Central memory CD8-positive, alpha-beta T cell (primary cell): ENCODE data around the gene ABCA1.

Source experiments
- ATAC-seq: fragments of 150-1000 bp; cut with Tn5 transposase; replicated peaks from 2 replicates; pipeline ENCODE4 v1.10.0; 2022; ENCODE audit warnings: mild to moderate bottlenecking, moderate FRiP score, moderate number of reproducible peaks; ENCODE audit not compliant: poor library complexity, severe bottlenecking; ENCODE audit errors: extremely low read depth
- DNase-seq, 2 donors: peaks; one replicate each; pipeline ENCODE4 v3.0.0; 2021; ENCODE audit warnings: low spot score in 2 of 2
- H3K27ac Mint-ChIP-seq: one replicate; pipeline ENCODE4 v1.8.0; 2022; ENCODE audit warnings: low read depth, mild to moderate bottlenecking, moderate library complexity, mixed read lengths
- H3K27me3 Mint-ChIP-seq: one replicate; pipeline ENCODE4 v1.8.0; 2022; ENCODE audit warnings: mixed read lengths
- H3K36me3 Mint-ChIP-seq: one replicate; pipeline ENCODE4 v1.8.0; 2022; ENCODE audit warnings: mild to moderate bottlenecking, moderate library complexity, mixed read lengths; ENCODE audit not compliant: insufficient read depth
- H3K4me1 Mint-ChIP-seq: one replicate; pipeline ENCODE4 v1.8.0; 2022; ENCODE audit warnings: mixed read lengths
- H3K4me3 Mint-ChIP-seq: one replicate; pipeline ENCODE4 v1.8.0; 2022; ENCODE audit warnings: mild to moderate bottlenecking, moderate library complexity, mixed read lengths
- H3K9me3 Mint-ChIP-seq: one replicate; pipeline ENCODE4 v1.8.0; 2022; ENCODE audit warnings: mixed read lengths

The ABCA1 gene

GRCh38 chr9:104871961-104872527, 55.9 kb downstream of the ABCA1 start:
- peaks cover 14% of the 10 kb centered on the region for H3K27me3 Mint-ChIP-seq
- no peak for ATAC-seq
- H3K9me3 Mint-ChIP-seq = no peaks in the 10 kb centered on the region
- no peak overlapping the region for H3K27ac Mint-ChIP-seq
- DNase-seq = no peak
- H3K36me3 Mint-ChIP-seq = no peaks in the 10 kb centered on the region
- H3K4me3 Mint-ChIP-seq = no peak overlapping the region
- H3K4me1 Mint-ChIP-seq = no peaks in the 10 kb centered on the region

- Mint-ChIP-seq H3K27ac (no peak overlapping the region), H3K4me3 (no peak overlapping the region), H3K9me3 (no peaks in the 10 kb centered on the region), H3K27me3 (peaks cover 25% of the 10 kb centered on the region), H3K36me3 (no peaks in the 10 kb centered on the region), H3K4me1 (no peaks in the 10 kb centered on the region)
- ATAC-seq = no peak
- no peak for DNase-seq
These were observed 58.1 kb downstream of the ABCA1 start for GRCh38 chr9:104869811-104870210.

GRCh38 chr9:104868687-104869404, 59.1 kb downstream of the ABCA1 start:
- Mint-ChIP-seq H3K4me1 (no peaks in the 10 kb centered on the region), H3K27me3 (peaks cover 25% of the 10 kb centered on the region), H3K9me3 (no peaks in the 10 kb centered on the region), H3K36me3 (no peaks in the 10 kb centered on the region), H3K27ac (peak overlapping the region; percentile 68), H3K4me3 (no peak overlapping the region)
- DNase-seq (no peak), ATAC-seq (peak; percentile 28)

DNA sequence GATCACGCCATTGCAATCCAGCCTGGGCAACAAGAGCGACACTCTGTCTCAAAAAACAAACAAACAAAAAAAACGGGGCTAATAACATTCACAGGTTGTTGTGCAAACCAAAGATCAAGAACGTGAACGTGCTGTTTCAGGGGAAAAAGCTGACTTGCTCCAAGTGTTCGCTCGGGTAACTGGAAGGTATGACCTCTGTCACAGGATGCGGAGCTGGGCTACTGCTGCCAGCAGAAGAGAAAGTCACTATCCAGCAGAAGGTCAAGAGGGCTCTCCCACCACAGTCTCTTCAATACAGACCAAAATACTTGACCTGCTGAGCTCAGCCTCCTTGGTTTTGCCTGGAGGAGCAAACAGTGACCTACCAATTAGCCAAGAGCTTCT, 59.7 kb downstream of the ABCA1 start:
- DNase-seq = no peak
- H3K4me1 Mint-ChIP-seq = no peaks in the 10 kb centered on the region
- peak overlapping the region; percentile 68 for H3K27ac Mint-ChIP-seq
- ATAC-seq = no peak
- no peaks in the 10 kb centered on the region for H3K36me3 Mint-ChIP-seq
- no peak overlapping the region for H3K4me3 Mint-ChIP-seq
- H3K27me3 Mint-ChIP-seq = peaks cover 25% of the 10 kb centered on the region
- H3K9me3 Mint-ChIP-seq = no peaks in the 10 kb centered on the region

- DNase-seq (no peak), ATAC-seq (no peak)
- Mint-ChIP-seq H3K4me1 (no peaks in the 10 kb centered on the region), H3K27ac (no peak overlapping the region), H3K27me3 (peaks cover 25% of the 10 kb centered on the region), H3K9me3 (no peaks in the 10 kb centered on the region), H3K4me3 (no peak overlapping the region), H3K36me3 (no peaks in the 10 kb centered on the region)
These were observed 61.8 kb downstream of the ABCA1 start for GRCh38 chr9:104866191-104866590.

- no peaks in the 10 kb centered on the region for H3K9me3 Mint-ChIP-seq
- no peaks in the 10 kb centered on the region for H3K4me1 Mint-ChIP-seq
- H3K27me3 Mint-ChIP-seq = peaks cover 25% of the 10 kb centered on the region
- H3K36me3 Mint-ChIP-seq = no peaks in the 10 kb centered on the region
- DNase-seq = no peak
- no peak overlapping the region for H3K4me3 Mint-ChIP-seq
- no peak overlapping the region for H3K27ac Mint-ChIP-seq
- no peak for ATAC-seq
These were observed 63.3 kb downstream of the ABCA1 start for GRCh38 chr9:104864675-104865104.

- Mint-ChIP-seq H3K4me1 (no peaks in the 10 kb centered on the region), H3K27me3 (peaks cover 18% of the 10 kb centered on the region), H3K27ac (no peak overlapping the region), H3K36me3 (no peaks in the 10 kb centered on the region), H3K9me3 (no peaks in the 10 kb centered on the region), H3K4me3 (no peak overlapping the region)
- ATAC-seq (peak; percentile 71), DNase-seq (peak in 1 of 2 donors; percentile 38)
These were observed 64.6 kb downstream of the ABCA1 start for GRCh38 chr9:104863180-104863883.

- DNase-seq = no peak
- H3K27ac Mint-ChIP-seq = no peak overlapping the region
- H3K4me3 Mint-ChIP-seq = no peak overlapping the region
- no peaks in the 10 kb centered on the region for H3K4me1 Mint-ChIP-seq
- H3K36me3 Mint-ChIP-seq = no peaks in the 10 kb centered on the region
- H3K9me3 Mint-ChIP-seq = no peaks in the 10 kb centered on the region
- ATAC-seq = no peak
- peaks cover 5% of the 10 kb centered on the region for H3K27me3 Mint-ChIP-seq
These were observed 66.6 kb downstream of the ABCA1 start for GRCh38 chr9:104861397-104861796.

- H3K27ac Mint-ChIP-seq = no peak overlapping the region
- DNase-seq = no peak
- H3K36me3 Mint-ChIP-seq = no peaks in the 10 kb centered on the region
- H3K9me3 Mint-ChIP-seq = no peaks in the 10 kb centered on the region
- H3K27me3 Mint-ChIP-seq = no peaks in the 10 kb centered on the region
- H3K4me3 Mint-ChIP-seq = no peak overlapping the region
- no peaks in the 10 kb centered on the region for H3K4me1 Mint-ChIP-seq
- no peak for ATAC-seq
These were observed 67.7 kb downstream of the ABCA1 start for GRCh38 chr9:104860263-104860662.

GRCh38 chr9:104858846-104859245, 69.1 kb downstream of the ABCA1 start:
- Mint-ChIP-seq H3K27me3 (peaks cover 13% of the 10 kb centered on the region), H3K36me3 (no peaks in the 10 kb centered on the region), H3K4me1 (no peaks in the 10 kb centered on the region), H3K4me3 (no peak overlapping the region), H3K27ac (no peak overlapping the region), H3K9me3 (no peaks in the 10 kb centered on the region)
- ATAC-seq (no peak), DNase-seq (no peak)

DNA sequence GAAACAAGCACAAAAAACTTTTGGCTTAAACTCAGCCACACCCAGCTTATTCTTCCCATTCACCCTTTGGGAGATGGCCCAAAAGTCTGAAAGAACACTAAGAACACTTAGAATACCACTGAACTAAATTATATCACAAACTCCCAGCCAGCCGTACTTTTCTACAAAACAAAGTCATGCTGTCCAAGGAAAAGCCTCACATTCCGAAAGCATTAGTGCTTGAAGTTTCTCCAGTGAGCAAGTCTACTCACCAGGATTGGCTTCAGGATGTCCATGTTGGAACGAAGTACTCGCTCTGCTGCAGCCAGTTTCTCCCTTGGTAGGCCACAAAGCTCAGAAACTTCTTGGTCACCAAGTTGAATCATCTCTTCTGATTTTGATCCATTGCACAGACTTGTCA, 69.7 kb downstream of the ABCA1 start:
- DNase-seq = no peak
- H3K36me3 Mint-ChIP-seq = no peaks in the 10 kb centered on the region
- H3K27me3 Mint-ChIP-seq = peaks cover 19% of the 10 kb centered on the region
- no peak overlapping the region for H3K27ac Mint-ChIP-seq
- H3K9me3 Mint-ChIP-seq = no peaks in the 10 kb centered on the region
- H3K4me1 Mint-ChIP-seq = no peaks in the 10 kb centered on the region
- ATAC-seq = no peak
- H3K4me3 Mint-ChIP-seq = no peak overlapping the region

DNA sequence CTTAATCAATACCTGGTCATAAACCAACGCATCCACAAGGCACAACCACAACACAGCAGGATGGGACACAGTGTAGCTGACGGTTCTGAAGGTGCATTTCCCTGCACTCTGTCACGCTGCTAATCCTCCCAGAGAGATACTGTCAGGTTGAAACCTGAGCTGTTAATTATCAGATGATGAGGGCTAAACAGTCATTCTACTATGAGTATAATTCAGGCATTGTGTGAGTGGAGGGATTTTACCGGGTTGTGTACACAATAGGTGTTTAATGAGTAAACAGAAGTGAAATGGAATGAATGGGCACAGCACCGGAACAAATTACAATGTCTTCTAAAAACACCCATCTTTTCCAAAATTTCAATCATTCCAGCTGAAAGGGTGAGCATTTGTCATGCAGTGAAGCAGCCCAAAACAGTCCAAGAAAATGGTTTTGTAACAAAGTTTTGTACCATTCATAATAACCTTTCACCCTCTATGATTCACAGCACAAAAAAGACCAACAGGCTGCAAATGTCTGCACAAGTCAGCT, 71.5 kb downstream of the ABCA1 start:
- no peak for ATAC-seq
- H3K9me3 Mint-ChIP-seq = no peaks in the 10 kb centered on the region
- no peak overlapping the region for H3K27ac Mint-ChIP-seq
- H3K4me3 Mint-ChIP-seq = no peak overlapping the region
- H3K36me3 Mint-ChIP-seq = no peaks in the 10 kb centered on the region
- H3K27me3 Mint-ChIP-seq = peaks cover 35% of the 10 kb centered on the region
- no peaks in the 10 kb centered on the region for H3K4me1 Mint-ChIP-seq
- DNase-seq = no peak

DNA sequence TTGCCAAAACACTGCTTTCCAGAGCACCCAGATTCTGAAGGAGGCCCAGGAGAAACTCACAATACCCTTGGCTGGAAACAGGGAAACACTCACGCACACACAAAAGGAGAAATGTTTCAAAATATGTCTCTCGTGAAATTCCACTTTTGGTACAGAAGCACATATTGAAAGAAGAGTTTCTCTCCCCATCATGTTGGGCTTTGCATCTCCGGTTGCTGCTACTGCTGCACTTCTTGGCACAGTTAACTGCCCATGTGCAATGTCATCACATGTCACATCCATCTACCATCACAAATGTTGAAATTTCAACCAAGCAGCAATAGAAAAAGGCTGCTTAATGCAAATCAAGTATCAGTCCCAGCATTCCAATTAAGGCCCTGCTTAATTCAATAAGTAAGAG, 72.1 kb downstream of the ABCA1 start:
- H3K27ac Mint-ChIP-seq = no peak overlapping the region
- peaks cover 42% of the 10 kb centered on the region for H3K27me3 Mint-ChIP-seq
- H3K9me3 Mint-ChIP-seq = no peaks in the 10 kb centered on the region
- no peak overlapping the region for H3K4me3 Mint-ChIP-seq
- ATAC-seq (no peak), DNase-seq (no peak)
- no peaks in the 10 kb centered on the region for H3K36me3 Mint-ChIP-seq
- H3K4me1 Mint-ChIP-seq = no peaks in the 10 kb centered on the region
